H9 (cell line): ENCODE results near the gene ST6GALNAC1. TPM values are rescaled to one million over a fixed set of nuclear protein-coding genes. Genes with fewer than 3 reads are reported as not detected.
A peak's percentile ranks its signal among the peaks of the same experiment; 100 is the strongest.

Experiments used
- DNase-seq: peaks from one replicate; pipeline ENCODE4 v3.0.0-alpha.2; 2017
- H2AFZ ChIP-seq: one replicate; pipeline ENCODE4 v1.6.1; 2013; ENCODE audit warnings: mild to moderate bottlenecking, low read length, control low read depth, moderate library complexity
- H2AK5ac ChIP-seq: 2 replicates; pipeline ENCODE4 v1.6.1; 2013; ENCODE audit warnings: low read length, control low read depth, mixed read lengths; ENCODE audit not compliant: insufficient read length
- H2BK120ac ChIP-seq: one replicate; pipeline ENCODE4 v1.6.1; 2013; ENCODE audit warnings: low read depth, mild to moderate bottlenecking, low read length, control low read depth, inconsistent platforms; ENCODE audit not compliant: poor library complexity, severe bottlenecking
- H2BK12ac ChIP-seq: 2 replicates; pipeline ENCODE4 v1.6.1; 2013; ENCODE audit warnings: low read length, control low read depth, mixed read lengths, low read depth; ENCODE audit not compliant: insufficient read length
- H2BK15ac ChIP-seq: 2 replicates; pipeline ENCODE4 v1.6.1; 2013; ENCODE audit warnings: low read depth, low read length, control low read depth
- H2BK20ac ChIP-seq: one replicate; pipeline ENCODE4 v1.6.1; 2013; ENCODE audit warnings: low read depth, mild to moderate bottlenecking, low read length, control low read depth, inconsistent platforms; ENCODE audit not compliant: poor library complexity, severe bottlenecking
- H2BK5ac ChIP-seq: 2 replicates; pipeline ENCODE4 v1.6.1; 2013; ENCODE audit warnings: low read length, control low read depth, mixed read lengths; ENCODE audit not compliant: insufficient read length
- H3K14ac ChIP-seq: 2 replicates; pipeline ENCODE4 v1.6.1; 2013; ENCODE audit warnings: low read length, control low read depth; ENCODE audit not compliant: insufficient read depth
- H3K18ac ChIP-seq: 2 replicates; pipeline ENCODE4 v1.6.1; 2013; ENCODE audit warnings: low read depth, mild to moderate bottlenecking, mixed read lengths, low read length, control low read depth; ENCODE audit not compliant: insufficient read length
- H3K23ac ChIP-seq: 2 replicates; pipeline ENCODE4 v1.6.1; 2013; ENCODE audit warnings: low read length, control low read depth, mixed read lengths, low read depth; ENCODE audit not compliant: insufficient read length
- H3K23me2 ChIP-seq: 2 replicates; pipeline ENCODE4 v1.6.1; 2013; ENCODE audit warnings: low read depth, mild to moderate bottlenecking, mixed read lengths, low read length, control low read depth; ENCODE audit not compliant: insufficient read length, poor library complexity, severe bottlenecking
- H3K27ac ChIP-seq: 2 replicates; pipeline ENCODE4 v1.5.1; 2013; ENCODE audit warnings: low read length, control low read depth, mixed read lengths, low read depth; ENCODE audit not compliant: insufficient read length
- H3K27me3 ChIP-seq: 2 replicates; pipeline ENCODE4 v1.6.1; 2013; ENCODE audit warnings: low read length, control low read depth, inconsistent platforms; ENCODE audit not compliant: insufficient read depth
- H3K4ac ChIP-seq: 2 replicates; pipeline ENCODE4 v1.6.1; 2013; ENCODE audit warnings: low read depth, mild to moderate bottlenecking, control low read depth, inconsistent platforms, low read length, moderate library complexity
- H3K4me1 ChIP-seq: 2 replicates; pipeline ENCODE4 v1.6.1; 2013; ENCODE audit warnings: low read length, control low read depth, inconsistent platforms; ENCODE audit not compliant: insufficient read depth
- H3K4me2 ChIP-seq: 2 replicates; pipeline ENCODE4 v1.6.1; 2013; ENCODE audit warnings: low read length, control low read depth, mixed read lengths; ENCODE audit not compliant: insufficient read length, insufficient read depth
- H3K56ac ChIP-seq: 2 replicates; pipeline ENCODE4 v1.6.1; 2013; ENCODE audit warnings: low read depth, mild to moderate bottlenecking, mixed read lengths, low read length, control low read depth; ENCODE audit not compliant: insufficient read length
- H3K79me1 ChIP-seq: 2 replicates; pipeline ENCODE4 v1.6.1; 2013; ENCODE audit warnings: low read depth, mild to moderate bottlenecking, moderate library complexity, low read length, control low read depth, inconsistent platforms; ENCODE audit not compliant: insufficient read depth, poor library complexity, severe bottlenecking
- H3K79me2 ChIP-seq: 2 replicates; pipeline ENCODE4 v1.6.1; 2013; ENCODE audit warnings: low read length, control low read depth, inconsistent platforms; ENCODE audit not compliant: insufficient read depth
- H3K9ac ChIP-seq: 2 replicates; pipeline ENCODE4 v1.6.1; 2013; ENCODE audit warnings: low read length, control low read depth, mixed read lengths; ENCODE audit not compliant: insufficient read length; ENCODE audit errors: extremely low read depth
- H3K9me3 ChIP-seq: one replicate; pipeline ENCODE4 v1.6.1; 2013; ENCODE audit warnings: low read depth, low read length, inconsistent platforms; ENCODE audit not compliant: control insufficient read depth
- H3T11ph ChIP-seq: one replicate; pipeline ENCODE4 v1.6.1; 2013; ENCODE audit warnings: mild to moderate bottlenecking, low read length, control low read depth, inconsistent platforms
- H4K20me1 ChIP-seq: one replicate; pipeline ENCODE4 v1.6.1; 2013; ENCODE audit not compliant: control insufficient read depth, insufficient read length, insufficient read depth
- H4K5ac ChIP-seq: 2 replicates; pipeline ENCODE4 v1.6.1; 2013; ENCODE audit warnings: low read depth, mild to moderate bottlenecking, mixed read lengths, low read length, control low read depth; ENCODE audit not compliant: insufficient read length
- H4K8ac ChIP-seq: replicated peaks from 2 replicates; pipeline ENCODE4 v1.6.1; 2013; ENCODE audit warnings: low read length, control low read depth, mixed read lengths, low read depth; ENCODE audit not compliant: insufficient read length
- H4K91ac ChIP-seq: 2 replicates; pipeline ENCODE4 v1.6.1; 2013; ENCODE audit warnings: low read depth, mild to moderate bottlenecking, moderate library complexity, mixed read lengths, low read length, control low read depth; ENCODE audit not compliant: insufficient read length
- H3K27ac Mint-ChIP-seq, 3 experiments: 2 replicates in 2 of 3; 3 replicates in 1 of 3; pipeline ENCODE4 v1.8.0; 2020 to 2021; ENCODE audit warnings: mixed read lengths in 3 of 3, mild to moderate bottlenecking in 1 of 3, moderate library complexity in 1 of 3
- H3K27me3 Mint-ChIP-seq: 2 replicates; pipeline ENCODE4 v1.8.0; 2021; ENCODE audit warnings: low read depth, mild to moderate bottlenecking, moderate library complexity, mixed read lengths
- H3K36me3 Mint-ChIP-seq, 3 experiments: 2 replicates in 2 of 3; 3 replicates in 1 of 3; pipeline ENCODE4 v1.8.0; 2020 to 2021; ENCODE audit warnings: low read depth in 3 of 3, mixed read lengths in 3 of 3; ENCODE audit not compliant: insufficient read depth in 1 of 3
- H3K4me1 Mint-ChIP-seq, 2 experiments: 2 replicates each; pipeline ENCODE4 v1.8.0; 2020; ENCODE audit warnings: mixed read lengths in 2 of 2
- H3K4me3 Mint-ChIP-seq, 2 experiments: 2 replicates in 1 of 2; 3 replicates in 1 of 2; pipeline ENCODE4 v1.8.0; 2020 to 2021; ENCODE audit warnings: mild to moderate bottlenecking in 2 of 2, mixed read lengths in 2 of 2, moderate library complexity in 1 of 2
- H3K9me3 Mint-ChIP-seq, 2 experiments: 2 replicates in 1 of 2; 3 replicates in 1 of 2; pipeline ENCODE4 v1.8.0; 2020; ENCODE audit warnings: mild to moderate bottlenecking in 2 of 2, mixed read lengths in 2 of 2, moderate library complexity in 1 of 2
- CTCF ChIP-seq: fragments of 200-600 bp; sonication (generic); conservative IDR thresholded peaks from 3 replicates; pipeline ENCODE4 v1.8.0; 2021; ENCODE audit warnings: antibody characterized with exemption, mild to moderate bottlenecking
- WGBS: extraction: QIAGEN DNeasy Blood & Tissue Kit; methylation state at CpG from one replicate; pipeline ENCODE4 v1.1.7; 2013; ENCODE audit warnings: missing lambda C conversion rate, low lambda C conversion rate, mixed read lengths; ENCODE audit not compliant: insufficient read length; ENCODE audit errors: extremely low coverage; 5-methylcytosine and 5-hydroxymethylcytosine counted together
- total RNA-seq: library from RNA; stranded (reverse); gene quantifications from 2 replicates; pipeline ENCODE4 v1.2.1, GENCODE V29; 2021

ST6GALNAC1 gene
- total RNA-seq, 1 experiment from 2014 or later: not detected

GRCh38 chr17:76593384-76593826, 50.2 kb downstream of the ST6GALNAC1 start:
- H2BK5ac ChIP-seq: no peak overlapping the region
- H3K56ac ChIP-seq: no peak overlapping the region
- H3K23ac ChIP-seq: no peak overlapping the region
- no peak overlapping the region for H3K27ac ChIP-seq
- H2AFZ ChIP-seq: no peak overlapping the region
- no peaks in the 10 kb centered on the region for H4K20me1 ChIP-seq
- H2AK5ac ChIP-seq: no peak overlapping the region
- no peak overlapping the region for H3K14ac ChIP-seq
- no peak overlapping the region for H2BK120ac ChIP-seq
- H2BK12ac ChIP-seq: no peak overlapping the region
- no peak overlapping the region for H3K4ac ChIP-seq
- no peaks in the 10 kb centered on the region for H3K36me3 Mint-ChIP-seq
- no peak overlapping the region for H3K4me2 ChIP-seq
- TF ChIP-seq CTCF: peak; percentile 31; the same call in 2 of the 3 replicates
- H3K79me2 ChIP-seq: no peaks in the 10 kb centered on the region
- no peak overlapping the region for H3T11ph ChIP-seq
- no peak overlapping the region for H4K91ac ChIP-seq
- no peaks in the 10 kb centered on the region for H3K79me1 ChIP-seq
- H3K18ac ChIP-seq: no peak overlapping the region
- no peak overlapping the region for H2BK15ac ChIP-seq
- H3K4me1 Mint-ChIP-seq: peaks cover 6 to 13% of the 10 kb centered on the region in 2 experiments; a peak in 3 of 4 replicates
- no peaks in the 10 kb centered on the region; the same call in 1 of the 2 replicates for H3K4me1 ChIP-seq
- H3K4me3 Mint-ChIP-seq: no peak overlapping the region
- no peak overlapping the region for H4K5ac ChIP-seq
- H3K27ac Mint-ChIP-seq: no peak overlapping the region
- H3K9me3 ChIP-seq: no peaks in the 10 kb centered on the region
- H3K9ac ChIP-seq: no peak overlapping the region
- no CpG with 5 or more reads among the region's 8 CpGs for WGBS
- no peaks in the 10 kb centered on the region for H3K27me3 ChIP-seq
- H3K23me2 ChIP-seq: no peaks in the 10 kb centered on the region
- H3K27me3 Mint-ChIP-seq: peaks cover 18% of the 10 kb centered on the region
- peaks cover 0 to 3% of the 10 kb centered on the region in 2 experiments; a peak in 1 of 5 replicates for H3K9me3 Mint-ChIP-seq
- no peak overlapping the region for H4K8ac ChIP-seq
- H2BK20ac ChIP-seq: no peak overlapping the region
- DNase-seq: no peak
